ENCODE measurements around the gene KREMEN1. TPM values are rescaled to one million over a fixed set of nuclear protein-coding genes. Genes with fewer than 3 reads are reported as not detected.
"Not testable (repeated sequence)": the region's sequence is repeated elsewhere in the genome, so short reads cannot be mapped to it uniquely, and the experiment has no call there.

KREMEN1 gene
- total and polyA plus RNA-seq, 12 donors = 4.3 to 58.7 (median 27.8) TPM

DNA sequence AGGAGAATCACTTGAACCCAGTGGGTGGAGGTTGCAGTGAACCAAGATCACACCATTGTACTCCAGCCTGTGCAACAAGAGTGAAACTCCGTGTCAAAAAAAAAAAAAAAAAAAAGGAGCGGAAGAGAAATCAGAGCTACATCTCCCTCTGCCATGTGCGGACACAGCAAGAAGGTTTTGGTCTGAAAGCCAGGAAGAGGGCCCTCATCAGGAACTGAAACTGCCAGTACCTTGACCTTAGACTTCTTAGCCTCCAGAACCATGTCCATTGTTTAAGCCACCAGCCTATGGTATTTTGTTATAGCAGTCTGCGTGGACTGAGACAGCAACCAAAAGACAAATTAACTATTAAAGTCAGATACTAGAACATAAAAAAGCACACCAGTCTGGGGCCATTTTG, 41.6 kb downstream of the KREMEN1 start:
- Histone ChIP-seq H3K9me3 (replicated peaks in 1 of 3) (no peaks in the 10 kb centered on the region), H3K36me3 (replicated peaks in 1 of 2) (no peaks in the 10 kb centered on the region), H3K27ac (no peak overlapping the region), H3K4me1 (replicated peaks in 1 of 2) (peaks cover 0 to 6% of the 10 kb centered on the region in 2 donors), H3K27me3 (no peaks in the 10 kb centered on the region), H3K4me3 (no peak overlapping the region)
- intact Hi-C loops (cut with DNase I) = no loop called here
- WGBS, 4 donors = 71 to 99% (median 85%) methylated on average over 3 to 4 of the region's 4 CpGs
- DNase-seq = no peak
- TF ChIP-seq, protein P1, sequence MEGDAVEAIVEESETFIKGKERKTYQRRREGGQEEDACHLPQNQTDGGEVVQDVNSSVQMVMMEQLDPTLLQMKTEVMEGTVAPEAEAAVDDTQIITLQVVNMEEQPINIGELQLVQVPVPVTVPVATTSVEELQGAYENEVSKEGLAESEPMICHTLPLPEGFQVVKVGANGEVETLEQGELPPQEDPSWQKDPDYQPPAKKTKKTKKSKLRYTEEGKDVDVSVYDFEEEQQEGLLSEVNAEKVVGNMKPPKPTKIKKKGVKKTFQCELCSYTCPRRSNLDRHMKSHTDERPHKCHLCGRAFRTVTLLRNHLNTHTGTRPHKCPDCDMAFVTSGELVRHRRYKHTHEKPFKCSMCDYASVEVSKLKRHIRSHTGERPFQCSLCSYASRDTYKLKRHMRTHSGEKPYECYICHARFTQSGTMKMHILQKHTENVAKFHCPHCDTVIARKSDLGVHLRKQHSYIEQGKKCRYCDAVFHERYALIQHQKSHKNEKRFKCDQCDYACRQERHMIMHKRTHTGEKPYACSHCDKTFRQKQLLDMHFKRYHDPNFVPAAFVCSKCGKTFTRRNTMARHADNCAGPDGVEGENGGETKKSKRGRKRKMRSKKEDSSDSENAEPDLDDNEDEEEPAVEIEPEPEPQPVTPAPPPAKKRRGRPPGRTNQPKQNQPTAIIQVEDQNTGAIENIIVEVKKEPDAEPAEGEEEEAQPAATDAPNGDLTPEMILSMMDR (IDR thresholded peaks at IDR 0.05) = no peak
- TF ChIP-seq POLR2A (IDR thresholded peaks at IDR 0.05) = no peak

DNA sequence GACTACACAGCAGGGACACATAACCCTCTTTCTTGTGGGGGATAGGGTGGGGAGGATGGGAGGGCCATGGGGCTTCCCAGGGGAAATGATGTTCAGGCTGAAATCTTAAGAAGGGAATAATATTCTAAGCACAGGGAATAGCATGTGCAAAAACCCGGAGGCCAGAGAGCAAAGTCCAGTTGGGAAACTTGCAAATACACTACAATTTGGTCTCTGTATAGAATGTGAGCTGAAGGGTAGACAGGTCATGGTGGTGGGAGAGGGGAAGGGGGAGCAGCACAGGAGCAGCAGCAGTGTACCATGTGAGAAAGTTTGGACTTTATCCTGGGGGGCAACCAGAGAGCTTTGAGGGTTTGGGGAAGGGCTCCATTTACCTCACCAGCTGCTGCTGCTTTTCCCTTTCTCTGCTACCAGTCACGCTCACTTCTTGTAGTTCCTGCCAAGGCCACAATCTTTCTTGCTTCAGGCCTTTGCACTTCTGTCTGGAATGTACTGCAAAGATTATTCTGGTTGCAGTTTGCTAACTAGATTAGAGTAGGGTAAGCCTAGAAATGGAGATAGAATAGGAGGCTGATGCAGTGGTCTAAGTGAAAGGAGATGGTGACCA, 43.0 kb downstream of the KREMEN1 start:
- Histone ChIP-seq H3K27ac (no peak overlapping the region), H3K9me3 (replicated peaks in 1 of 3) (no peaks in the 10 kb centered on the region), H3K4me1 (replicated peaks in 1 of 2) (peaks cover 0 to 1% of the 10 kb centered on the region in 2 donors), H3K36me3 (replicated peaks in 1 of 2) (no peaks in the 10 kb centered on the region), H3K4me3 (no peak overlapping the region), H3K27me3 (no peaks in the 10 kb centered on the region)
- intact Hi-C loops (cut with DNase I) = no loop called here
- 63 to 81% (median 74%) methylated on average over 2 of the region's 2 CpGs for WGBS, 4 donors
- DNase-seq = peak in 1 of 7 donors; percentile 20
- TF ChIP-seq POLR2A (IDR thresholded peaks at IDR 0.05) = no peak
- TF ChIP-seq, protein P1 (IDR thresholded peaks at IDR 0.05) = no peak

DNA sequence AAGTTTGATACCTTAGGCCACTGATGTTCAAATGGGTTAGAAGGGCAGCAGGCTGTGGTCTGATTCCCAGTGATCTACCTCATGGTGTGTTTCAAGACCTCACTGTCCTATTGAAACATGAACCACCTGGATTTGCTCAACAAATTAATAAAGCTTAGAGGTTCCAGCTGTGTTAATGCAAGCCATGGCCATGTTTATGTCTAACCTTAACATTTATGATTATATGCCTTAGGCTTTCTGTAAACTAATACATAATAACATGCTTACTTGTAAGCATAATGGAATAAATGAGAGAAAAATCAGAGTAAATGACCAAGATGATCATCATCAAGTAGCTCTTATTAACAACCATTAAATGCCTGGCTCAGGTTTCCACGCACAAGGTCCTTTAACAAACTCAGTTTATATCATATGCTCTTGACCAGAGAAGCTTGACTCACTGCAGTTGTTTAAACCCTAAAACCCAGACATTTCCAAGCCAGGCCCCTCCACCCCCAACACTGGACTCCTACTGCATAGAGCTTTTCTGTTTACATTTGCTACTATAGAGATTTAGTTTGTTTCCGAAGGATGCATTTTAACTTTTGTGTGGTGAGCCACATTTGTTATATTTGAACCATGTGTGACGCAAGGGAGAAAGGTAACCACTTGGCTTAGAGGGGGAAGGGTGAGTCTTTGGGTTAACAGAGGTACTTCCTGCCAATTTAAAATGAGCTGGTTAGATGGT, 43.7 kb downstream of the KREMEN1 start:
- H3K9me3 ChIP-seq (replicated peaks in 1 of 3) = no peaks in the 10 kb centered on the region
- intact Hi-C loops (cut with DNase I) = no loop called here
- H3K27me3 ChIP-seq = no peaks in the 10 kb centered on the region
- no peaks in the 10 kb centered on the region for H3K36me3 ChIP-seq (replicated peaks in 1 of 2)
- WGBS, 4 donors = 94 to 98% (median 96%) methylated on average over 3 of the region's 3 CpGs
- peaks cover 0 to 8% of the 10 kb centered on the region in 2 donors for H3K4me1 ChIP-seq (replicated peaks in 1 of 2)
- no peak overlapping the region for H3K27ac ChIP-seq
- DNase-seq = no peak
- no peak overlapping the region for H3K4me3 ChIP-seq
- TF ChIP-seq POLR2A (IDR thresholded peaks at IDR 0.05) = no peak
- TF ChIP-seq, protein P1 (IDR thresholded peaks at IDR 0.05) = no peak

DNA sequence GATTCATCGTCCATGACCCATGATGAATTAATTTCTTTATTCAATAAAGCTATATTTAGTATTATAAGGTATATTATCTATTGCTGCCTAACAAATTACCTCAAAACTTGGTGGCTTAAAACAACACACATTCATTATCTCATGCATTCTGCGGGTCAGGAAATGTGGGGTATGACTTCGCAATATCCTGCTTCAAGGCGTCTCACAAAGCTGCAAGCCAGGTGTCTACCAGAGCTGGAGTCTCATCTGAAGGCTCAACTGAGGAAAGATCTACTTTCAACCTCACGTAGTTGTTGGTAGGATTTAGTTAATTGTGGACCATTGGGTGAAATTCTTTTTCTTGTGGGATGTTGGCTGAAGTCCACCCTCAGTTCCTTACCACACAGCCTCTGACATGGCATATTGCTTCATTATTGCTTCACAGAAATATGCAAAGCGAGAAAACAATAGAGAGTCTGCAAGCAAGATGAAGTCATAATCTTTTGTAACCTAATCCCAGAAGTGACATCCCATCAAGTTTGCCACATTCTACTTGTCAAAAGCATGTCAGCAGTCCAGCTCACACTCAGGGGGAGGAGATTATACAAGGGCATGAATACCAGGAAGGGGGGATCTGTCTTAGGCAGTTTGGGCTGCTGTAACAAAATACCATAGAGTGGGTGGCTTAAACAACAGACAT, 45.1 kb downstream of the KREMEN1 start:
- WGBS, 4 donors = 91 to 95% (median 93%) methylated on average over 6 of the region's 6 CpGs
- no peak overlapping the region for H3K27ac ChIP-seq
- H3K4me1 ChIP-seq (replicated peaks in 1 of 2) = peaks cover 0 to 8% of the 10 kb centered on the region in 2 donors
- TF ChIP-seq, protein P1 (IDR thresholded peaks at IDR 0.05) = no peak
- no peak for TF ChIP-seq POLR2A (IDR thresholded peaks at IDR 0.05)
- H3K9me3 ChIP-seq (replicated peaks in 1 of 3) = no peaks in the 10 kb centered on the region
- no peak overlapping the region for H3K4me3 ChIP-seq
- no peak for DNase-seq
- H3K27me3 ChIP-seq = no peaks in the 10 kb centered on the region
- no peaks in the 10 kb centered on the region for H3K36me3 ChIP-seq (replicated peaks in 1 of 2)
- intact Hi-C loops (cut with DNase I) = no loop called here

DNA sequence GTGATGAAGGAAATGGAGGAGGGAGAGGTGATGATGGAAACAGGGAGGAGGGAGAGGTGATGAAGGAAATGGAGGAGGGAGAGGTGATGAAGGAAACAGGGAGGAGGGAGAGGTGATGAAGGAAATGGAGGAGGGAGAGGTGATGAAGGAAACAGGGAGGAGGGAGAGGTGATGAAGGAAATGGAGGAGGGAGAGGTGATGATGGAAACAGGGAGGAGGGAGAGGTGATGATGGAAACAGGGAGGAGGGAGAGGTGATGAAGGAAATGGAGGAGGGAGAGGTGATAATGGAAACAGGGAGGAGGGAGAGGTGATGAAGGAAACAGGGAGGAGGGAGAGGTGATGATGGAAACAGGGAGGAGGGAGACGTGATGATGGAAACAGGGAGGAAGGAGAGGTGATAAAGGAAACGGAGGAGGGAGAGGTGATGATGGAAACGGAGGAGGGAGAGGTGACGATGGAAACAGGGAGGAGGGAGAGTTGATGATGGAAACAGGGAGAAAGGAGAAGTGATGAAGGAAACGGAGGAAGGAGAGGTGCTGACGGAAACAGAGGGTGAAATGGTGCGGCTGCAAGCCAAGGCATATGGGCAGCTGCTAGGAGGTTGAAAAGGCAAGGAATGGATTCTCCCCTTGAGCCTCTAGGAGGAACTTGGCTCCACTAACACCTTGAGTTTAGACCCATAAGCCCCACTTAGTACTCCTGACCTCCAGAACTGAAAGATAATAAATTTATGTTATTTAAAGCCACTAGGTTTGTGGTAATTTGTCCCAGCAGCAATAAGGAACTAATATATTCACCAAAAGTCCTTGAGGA, 47.5 kb downstream of the KREMEN1 start:
- WGBS, 4 donors = 88 to 92% (median 91%) methylated on average over 6 of the region's 7 CpGs
- H3K9me3 ChIP-seq (replicated peaks in 1 of 3); H3K36me3 ChIP-seq (replicated peaks in 1 of 2); DNase-seq; H3K27me3 ChIP-seq; intact Hi-C loops (cut with DNase I); H3K4me1 ChIP-seq (replicated peaks in 1 of 2); H3K4me3 ChIP-seq: not testable (repeated sequence)
- peak overlapping the region in 1 of 5 donors; percentile 64 for H3K27ac ChIP-seq
